HCT116 (cell line): ENCODE measurements around the gene CLCF1. TPM values are rescaled to one million over a fixed set of nuclear protein-coding genes. Genes with fewer than 3 reads are reported as not detected.

Source experiments
- total RNA-seq: library from RNA; stranded (reverse); gene quantifications from one replicate; pipeline ENCODE4 v1.2.1, GENCODE V29; 2021; ENCODE audit not compliant: unreplicated experiment

Gene CLCF1
- total RNA-seq, 1 experiment from 2014 or later: 12.2 TPM

Other genes with a start within 250 kb of the CLCF1 start
- 83.0 TPM for gene GRK2, start 107.1 kb downstream of the CLCF1 start, total RNA-seq
- 61.1 TPM for gene ANKRD13D, start 84.3 kb downstream of the CLCF1 start, total RNA-seq
- gene SSH3, start 70.1 kb downstream of the CLCF1 start, total RNA-seq: 57.8 TPM
- 44.2 TPM for gene POLD4, start 20.1 kb downstream of the CLCF1 start, total RNA-seq
- gene RAD9A, start 18.4 kb upstream of the CLCF1 start, total RNA-seq: 49.8 TPM
- 238 TPM for gene PPP1CA, start 28.3 kb upstream of the CLCF1 start, total RNA-seq
- 0.39 TPM for gene TBC1D10C, start 30.5 kb upstream of the CLCF1 start, total RNA-seq
- 1.0 TPM for gene CARNS1, start 42.1 kb upstream of the CLCF1 start, total RNA-seq
- 54.1 TPM for gene RPS6KB2, start 54.9 kb upstream of the CLCF1 start, total RNA-seq
- 1.4 TPM for gene PTPRCAP, start 64.1 kb upstream of the CLCF1 start, total RNA-seq
- gene CORO1B, start 69.9 kb upstream of the CLCF1 start, total RNA-seq: 94.5 TPM
- not detected for gene GPR152, start 79.1 kb upstream of the CLCF1 start, total RNA-seq
- not detected for gene CABP4, start 81.8 kb upstream of the CLCF1 start, total RNA-seq
- 44.2 TPM for gene TMEM134, start 95.7 kb upstream of the CLCF1 start, total RNA-seq
- 61.0 TPM for gene AIP, start 109.4 kb upstream of the CLCF1 start, total RNA-seq
- 79.5 TPM for gene PITPNM1, start 131.8 kb upstream of the CLCF1 start, total RNA-seq
- 53.6 TPM for gene CDK2AP2, start 134.6 kb upstream of the CLCF1 start, total RNA-seq
- gene CABP2, start 149.8 kb upstream of the CLCF1 start, total RNA-seq: not detected
- 893 TPM for gene GSTP1, start 210.2 kb upstream of the CLCF1 start, total RNA-seq
- 242 TPM for gene NDUFV1, start 233.3 kb upstream of the CLCF1 start, total RNA-seq